GM12873 (cell line): ENCODE measurements around the gene ZNF524.

Experiments used
- TF ChIP-seq, protein P1 (sequence below): IDR thresholded peaks from 2 replicates; pipeline ENCODE4 v1.5.1; 2012; ENCODE audit warnings: low read depth, mild to moderate bottlenecking, moderate library complexity, low read length, control low read depth; ENCODE audit not compliant: insufficient read depth; ENCODE audit errors: missing control alignments

The ZNF524 gene

DNA sequence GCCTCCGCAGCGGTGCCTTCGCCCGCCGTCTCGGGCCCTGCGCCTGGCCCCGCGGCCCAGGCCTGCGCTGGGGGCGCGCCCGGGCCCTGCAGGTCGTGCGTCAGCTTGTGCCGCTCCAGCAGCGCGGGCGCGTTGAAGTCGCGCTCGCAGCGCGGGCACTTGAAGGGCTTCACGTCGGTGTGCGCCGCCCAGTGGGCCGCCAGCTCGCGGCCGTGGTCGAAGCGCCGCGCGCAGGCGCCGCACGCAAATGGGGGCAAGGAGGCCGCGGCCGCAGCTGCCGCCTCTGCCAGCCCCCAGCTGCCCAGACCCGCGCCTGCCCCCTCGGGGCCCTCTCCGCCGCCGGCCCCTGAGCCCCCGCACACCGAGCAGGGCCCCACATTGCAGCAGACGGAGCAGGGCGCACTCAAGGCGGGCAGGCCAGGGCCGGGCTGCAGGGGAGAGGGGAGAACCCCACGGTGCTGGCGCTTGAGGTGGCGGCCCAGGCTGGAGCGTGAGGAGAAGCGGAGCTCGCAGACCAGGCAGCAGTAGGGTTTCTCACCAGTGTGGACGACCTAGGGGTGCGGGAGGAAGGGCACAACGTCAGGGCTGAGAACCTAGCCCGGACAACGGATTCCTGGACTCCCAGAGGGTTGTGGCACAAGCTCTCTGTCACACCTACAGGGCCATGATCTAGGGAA, 6.9 kb upstream of the ZNF524 start:
- TF ChIP-seq, protein P1, sequence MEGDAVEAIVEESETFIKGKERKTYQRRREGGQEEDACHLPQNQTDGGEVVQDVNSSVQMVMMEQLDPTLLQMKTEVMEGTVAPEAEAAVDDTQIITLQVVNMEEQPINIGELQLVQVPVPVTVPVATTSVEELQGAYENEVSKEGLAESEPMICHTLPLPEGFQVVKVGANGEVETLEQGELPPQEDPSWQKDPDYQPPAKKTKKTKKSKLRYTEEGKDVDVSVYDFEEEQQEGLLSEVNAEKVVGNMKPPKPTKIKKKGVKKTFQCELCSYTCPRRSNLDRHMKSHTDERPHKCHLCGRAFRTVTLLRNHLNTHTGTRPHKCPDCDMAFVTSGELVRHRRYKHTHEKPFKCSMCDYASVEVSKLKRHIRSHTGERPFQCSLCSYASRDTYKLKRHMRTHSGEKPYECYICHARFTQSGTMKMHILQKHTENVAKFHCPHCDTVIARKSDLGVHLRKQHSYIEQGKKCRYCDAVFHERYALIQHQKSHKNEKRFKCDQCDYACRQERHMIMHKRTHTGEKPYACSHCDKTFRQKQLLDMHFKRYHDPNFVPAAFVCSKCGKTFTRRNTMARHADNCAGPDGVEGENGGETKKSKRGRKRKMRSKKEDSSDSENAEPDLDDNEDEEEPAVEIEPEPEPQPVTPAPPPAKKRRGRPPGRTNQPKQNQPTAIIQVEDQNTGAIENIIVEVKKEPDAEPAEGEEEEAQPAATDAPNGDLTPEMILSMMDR: no peak

DNA sequence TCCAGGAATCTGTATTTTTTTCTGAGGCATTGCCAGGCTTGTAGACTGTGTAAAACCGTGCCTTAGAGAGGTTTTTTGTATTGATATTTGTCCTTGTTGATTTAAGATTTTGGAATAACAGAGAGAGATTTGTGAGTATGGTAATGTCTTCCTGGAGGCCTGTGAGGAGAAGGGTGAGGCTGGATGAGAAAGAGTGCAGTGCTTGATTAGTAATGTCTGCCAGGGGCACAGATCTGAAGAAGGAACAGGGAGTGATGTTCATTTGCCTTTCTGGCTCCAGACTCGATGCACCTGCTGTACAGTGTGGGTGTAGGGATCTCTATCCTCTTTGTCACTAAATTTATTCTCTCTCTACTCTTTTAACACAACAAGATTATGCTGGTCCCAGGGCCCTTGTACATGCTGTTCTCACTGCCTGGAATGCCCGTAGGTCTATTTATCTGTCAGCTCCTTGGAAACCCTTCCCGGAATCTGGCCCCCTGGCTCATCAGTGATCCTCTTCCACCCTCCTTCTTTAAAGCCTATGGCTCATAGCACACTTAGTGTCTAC, 5.0 kb upstream of the ZNF524 start:
- TF ChIP-seq, protein P1: no peak

DNA sequence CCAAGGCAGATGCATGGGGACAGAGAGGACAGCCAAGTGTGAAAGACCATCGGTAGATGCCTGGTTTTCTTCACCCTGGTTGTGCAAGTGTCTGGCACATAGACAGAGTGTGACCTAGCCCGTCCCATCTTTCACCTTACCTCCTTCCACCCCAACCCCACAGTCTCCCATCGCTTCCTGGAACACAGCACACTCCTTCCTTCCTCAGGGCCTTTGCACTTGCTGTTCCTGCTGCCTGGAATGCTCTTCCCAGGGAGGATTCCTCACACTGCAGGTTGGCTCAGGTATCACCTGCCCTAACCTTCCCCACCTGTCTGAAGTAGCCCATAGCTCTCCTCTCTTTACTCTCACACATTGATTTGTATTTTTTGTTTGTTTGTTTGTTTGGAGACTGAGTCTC, 3.8 kb upstream of the ZNF524 start:
- TF ChIP-seq, protein P1: no peak

DNA sequence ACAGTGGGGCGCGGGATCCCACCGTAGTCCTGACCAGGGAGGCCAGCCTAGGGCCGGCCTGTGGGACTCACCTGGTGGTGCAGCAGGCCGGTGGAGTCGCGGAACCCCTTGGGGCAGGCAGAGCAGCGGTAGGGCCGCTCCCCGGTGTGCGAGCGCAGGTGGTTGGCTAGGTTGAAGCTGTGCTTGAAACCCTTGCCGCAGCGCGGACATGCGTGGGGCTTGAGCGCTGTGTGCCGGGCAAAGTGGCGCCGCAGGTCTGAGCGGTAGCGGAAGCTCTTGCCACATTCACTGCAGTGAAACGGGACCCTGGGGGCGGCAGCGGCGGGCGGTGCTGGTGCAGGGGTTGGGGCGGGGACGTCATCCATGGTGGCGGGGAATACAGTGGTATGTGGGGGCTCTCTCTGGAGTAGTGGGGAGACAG, 2.6 kb upstream of the ZNF524 start:
- TF ChIP-seq, protein P1: no peak

DNA sequence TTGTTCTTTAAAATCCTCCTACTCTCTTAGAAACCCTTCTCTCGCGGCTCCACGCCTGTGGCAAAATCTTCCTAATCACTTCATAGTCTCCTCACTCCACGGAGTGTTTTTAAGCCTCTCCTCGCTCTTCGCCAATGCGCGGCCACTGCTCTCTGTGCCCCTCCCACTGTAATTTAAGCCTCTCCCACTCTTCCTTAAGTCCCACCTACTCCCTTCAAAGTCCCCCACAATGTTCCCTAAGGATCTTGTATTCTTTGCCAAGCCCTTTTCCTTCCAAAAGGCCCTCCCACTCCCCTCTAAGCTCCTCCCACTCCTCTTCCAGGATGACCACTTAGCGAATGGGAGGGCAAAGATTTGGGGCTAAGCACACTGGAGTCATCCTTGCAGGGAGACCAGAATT, 2.1 kb upstream of the ZNF524 start:
- TF ChIP-seq, protein P1: no peak

DNA sequence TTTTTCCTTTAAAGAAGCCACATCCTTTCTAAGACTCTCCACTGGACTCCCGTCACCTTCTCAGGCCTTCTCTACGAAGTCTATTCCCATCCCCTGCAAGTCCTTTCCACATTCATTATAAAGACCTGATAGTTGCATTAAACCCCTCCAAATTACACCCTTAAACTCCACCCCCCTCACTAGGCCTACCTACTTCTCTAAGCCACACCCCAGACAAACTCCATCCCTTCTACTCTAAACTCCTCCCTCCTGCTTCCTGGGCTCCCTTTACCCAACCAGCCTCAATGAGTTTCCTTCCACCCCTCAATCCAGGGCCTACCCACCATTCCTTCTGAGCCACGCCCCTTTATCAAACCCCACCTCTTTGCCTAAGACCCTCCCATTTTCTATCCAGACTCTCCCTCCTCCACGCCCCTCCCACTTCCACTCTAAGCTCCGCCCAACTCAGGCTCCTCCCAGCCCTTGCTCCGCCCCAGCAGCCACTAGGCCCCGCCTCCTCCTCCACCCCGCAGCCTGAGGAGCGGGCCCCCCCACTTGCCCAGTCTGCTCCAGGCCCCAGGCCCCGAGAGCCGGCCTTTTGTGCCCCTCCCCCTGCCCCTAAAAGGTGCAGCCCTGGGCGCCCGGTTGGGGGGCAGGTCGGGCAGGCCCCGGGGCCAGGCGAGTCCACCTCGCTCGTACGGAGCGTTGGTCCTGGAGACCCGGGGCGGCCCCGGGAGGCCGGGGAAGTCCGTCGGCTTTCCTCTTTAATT, 1.2 kb upstream of the ZNF524 start:
- TF ChIP-seq, protein P1: no peak

DNA sequence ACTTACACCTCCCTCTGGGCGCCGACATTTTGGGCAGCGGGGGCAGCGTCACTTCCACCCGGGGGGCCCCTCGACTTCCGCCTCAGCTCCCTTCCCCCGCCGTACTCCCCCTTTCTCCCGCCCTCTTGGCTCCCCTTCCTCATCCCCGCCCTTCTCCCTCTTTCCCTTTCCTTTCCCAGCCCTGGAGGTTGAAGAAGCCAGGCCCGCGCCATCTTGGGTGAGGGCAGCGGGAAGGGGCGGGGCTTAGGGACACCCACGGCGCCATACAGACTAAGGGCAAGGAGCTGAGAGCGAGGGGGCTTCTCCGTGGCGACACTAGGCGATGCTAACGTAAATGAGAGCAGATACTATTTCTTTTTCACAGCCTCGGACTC, 633 bp upstream of the ZNF524 start, which contains the start of gene FIZ1:
Gene FIZ1, minus strand, starts transcription at position 50 of the 374 bp plus-strand sequence. CDS start 1,652 bp downstream, outside the sequence.
- TF ChIP-seq, protein P1: no peak
